Fibroblast of lung (primary cell): ENCODE data around the gene NUDC. TPM values are rescaled to one million over a fixed set of nuclear protein-coding genes. Genes with fewer than 3 reads are reported as not detected.
"Not testable (repeated sequence)": the region's sequence is repeated elsewhere in the genome, so short reads cannot be mapped to it uniquely, and the experiment has no call there.

Source experiments
- DNase-seq, 2 donors: peaks; one replicate each; pipeline versions ENCODE4 v3.0.0 to v3.0.0-alpha.2; 2010; ENCODE audit warnings: low read depth in 2 of 2
- H2AFZ ChIP-seq: 2 replicates; pipeline ENCODE4 v1.5.1; 2012; ENCODE audit warnings: low read length, control low read depth, inconsistent platforms
- H3K27ac ChIP-seq: 2 replicates; pipeline ENCODE4 v1.5.1; 2011; ENCODE audit warnings: low read length, control low read depth; ENCODE audit not compliant: insufficient read depth
- H3K27me3 ChIP-seq: 2 replicates; pipeline ENCODE4 v1.5.1; 2011; ENCODE audit warnings: mild to moderate bottlenecking, low read length; ENCODE audit not compliant: control insufficient read depth, insufficient read depth
- H3K36me3 ChIP-seq: 2 replicates; pipeline ENCODE4 v1.5.1; 2011; ENCODE audit warnings: low read length; ENCODE audit not compliant: control insufficient read depth, insufficient read depth
- H3K4me1 ChIP-seq: 2 replicates; pipeline ENCODE4 v1.5.1; 2011; ENCODE audit warnings: low read length; ENCODE audit not compliant: control insufficient read depth, insufficient read depth; ENCODE audit errors: extremely low read depth
- H3K4me2 ChIP-seq: 2 replicates; pipeline ENCODE4 v1.5.1; 2011; ENCODE audit warnings: low read length, control low read depth; ENCODE audit not compliant: insufficient read depth; ENCODE audit errors: extremely low read depth
- H3K4me3 ChIP-seq, 4 experiments: fragments of 200-600 bp in 1 of 4; sonication (generic) in 1 of 4; replicated peaks in 1 of 4; 2 replicates each; pipeline ENCODE4 v1.5.1; 2011 to 2016; ENCODE audit warnings: low read length in 4 of 4, low read depth in 3 of 4, mild to moderate bottlenecking in 3 of 4, control low read depth in 2 of 4, inconsistent platforms in 1 of 4, mixed read lengths in 1 of 4; ENCODE audit not compliant: insufficient read depth in 1 of 4; ENCODE audit errors: control extremely low read depth in 1 of 4
- H3K79me2 ChIP-seq: 2 replicates; pipeline ENCODE4 v1.5.1; 2012; ENCODE audit warnings: mild to moderate bottlenecking, low read length, inconsistent platforms; ENCODE audit not compliant: control insufficient read depth, insufficient read depth
- H3K9ac ChIP-seq: 2 replicates; pipeline ENCODE4 v1.5.1; 2011; ENCODE audit warnings: mild to moderate bottlenecking, low read length, control low read depth; ENCODE audit not compliant: insufficient read depth
- H3K9me3 ChIP-seq: 2 replicates; pipeline ENCODE4 v1.5.1; 2012; ENCODE audit warnings: low read depth, low read length; ENCODE audit not compliant: control insufficient read depth, insufficient read depth
- H4K20me1 ChIP-seq: 2 replicates; pipeline ENCODE4 v1.5.1; 2011; ENCODE audit warnings: low read length; ENCODE audit not compliant: control insufficient read depth, insufficient read depth; ENCODE audit errors: extremely low read depth
- CTCF ChIP-seq, 2 donors: IDR thresholded peaks in 1 of 2; conservative IDR thresholded peaks in 1 of 2; 1 replicate in 1 of 2; 2 replicates in 1 of 2; pipeline ENCODE4 v1.5.1; 2011 to 2012; ENCODE audit warnings: low read length in 2 of 2, control low read depth in 1 of 2, inconsistent platforms in 1 of 2, low read depth in 1 of 2, mild to moderate bottlenecking in 1 of 2
- EZH2 ChIP-seq: IDR thresholded peaks from 2 replicates; pipeline ENCODE4 v1.5.1; 2012; ENCODE audit warnings: low read length, control low read depth, mild to moderate bottlenecking; ENCODE audit errors: missing control alignments
- polyA minus RNA-seq: library from RNA; depleted of rRNA, polyadenylated mRNA; stranded (reverse); fragments of >200 nt; gene quantifications from 2 replicates; pipeline ENCODE4 v1.2.3, GENCODE V29; 2011; ENCODE audit warnings: low replicate concordance
- polyA plus RNA-seq, 2 donors: library from polyadenylated mRNA; depleted of rRNA in 1 of 2; stranded (reverse) in 1 of 2; unstranded in 1 of 2; fragments of >200 nt; gene quantifications; 2 replicates each; pipeline ENCODE4 v1.2.1, GENCODE V29; 2011 to 2012; ENCODE audit warnings: missing spikeins in 1 of 2
- total RNA-seq: library from RNA; depleted of rRNA; stranded (reverse); fragments of >200 nt; gene quantifications from 2 replicates; pipeline ENCODE4 v1.2.1, GENCODE V29; 2014

The NUDC gene
- total RNA-seq (19.5 and 21.5 TPM in 2 replicates), polyA plus RNA-seq (41.5 and 60.3 TPM in 2 replicates), polyA minus RNA-seq (23.9 and 33.6 TPM in 2 replicates)
- polyA plus RNA-seq (2012): 88.9 and 132 TPM in 2 replicates

GRCh38 chr1:26921540-26922430 lies at the start of gene NUDC:
NUDC (plus strand) TSS chr1:26921743; CDS start chr1:26921849, 106 bp downstream.
- peak within 1 kb of the TSS; percentile 90 for H2AFZ ChIP-seq
- TF ChIP-seq EZH2: no peak
- TF ChIP-seq CTCF (conservative IDR thresholded peaks at IDR 0.05 in 1 of 2, IDR thresholded peaks at IDR 0.05 in 1 of 2; ENCODE audit: low read depth in 1 of 2, low read length in 2 of 2): no peak

GRCh38 chr1:26873097-26873496 lies 48.4 kb upstream of the NUDC start:
- not testable (repeated sequence) for H3K36me3 ChIP-seq, H3K4me3 ChIP-seq, DNase-seq, H3K79me2 ChIP-seq, H3K9ac ChIP-seq, H3K27me3 ChIP-seq, H3K4me2 ChIP-seq, H3K4me1 ChIP-seq, H2AFZ ChIP-seq, H3K27ac ChIP-seq, H3K9me3 ChIP-seq, H4K20me1 ChIP-seq

More at GRCh38 chr1:26921540-26922430, at the start of gene NUDC:
- Histone ChIP-seq H3K27ac (peak within 1 kb of the TSS; percentile 95), H3K4me3 (peak within 1 kb of the TSS; percentile 73 to 95 (median 86)), H3K9ac (peak within 1 kb of the TSS; percentile 95), H3K4me2 (peak within 1 kb of the TSS; percentile 82), H3K79me2 (peaks cover 32% of the 10 kb centered on the region), H3K36me3 (peaks cover 6% of the 10 kb centered on the region), H4K20me1 (peaks cover 2% of the 10 kb centered on the region), H3K4me1 (peaks cover 2% of the 10 kb centered on the region), H3K27me3 (no peaks in the 10 kb centered on the region), H3K9me3 (no peaks in the 10 kb centered on the region)
- DNase-seq: peak; percentile 96 to 97

- TF ChIP-seq CTCF (conservative IDR thresholded peaks at IDR 0.05 in 1 of 2, IDR thresholded peaks at IDR 0.05 in 1 of 2; ENCODE audit: low read depth in 1 of 2, low read length in 2 of 2) (no peak), EZH2 (no peak)
- Histone ChIP-seq H3K9me3 (no peaks in the 10 kb centered on the region), H3K79me2 (no peaks in the 10 kb centered on the region), H3K4me3 (no peak overlapping the region), H3K36me3 (peaks cover 9% of the 10 kb centered on the region), H3K27me3 (no peaks in the 10 kb centered on the region), H3K27ac (no peak overlapping the region), H4K20me1 (no peaks in the 10 kb centered on the region), H3K9ac (no peak overlapping the region), H3K4me2 (no peak overlapping the region), H3K4me1 (no peaks in the 10 kb centered on the region), H2AFZ (no peak overlapping the region)
- no peak for DNase-seq
Measured at GRCh38 chr1:26874896-26875295, 46.6 kb upstream of the NUDC start.
